Neural cell (in vitro differentiated cells): ENCODE measurements around the gene PLCXD3. TPM values are rescaled to one million over a fixed set of nuclear protein-coding genes. Genes with fewer than 3 reads are reported as not detected.

Source experiments
- H2AFZ ChIP-seq: fragments of 200-600, 300-800 bp; sonication (generic), shearing (Covaris generic); 2 replicates; pipeline ENCODE4 v1.6.0; 2014; ENCODE audit warnings: low read depth, mild to moderate bottlenecking, antibody characterized with exemption, low read length, moderate library complexity
- H3F3A ChIP-seq: fragments of 200-600 bp; shearing (Covaris generic); 2 replicates; pipeline ENCODE4 v1.6.1; 2016; ENCODE audit warnings: mild to moderate bottlenecking, moderate library complexity, mixed read lengths, antibody characterized with exemption, low read length; ENCODE audit not compliant: insufficient read depth, poor library complexity, severe bottlenecking
- H3K27ac ChIP-seq: fragments of 200-600, 300-800 bp; sonication (generic), shearing (Covaris generic); 2 replicates; pipeline ENCODE4 v1.5.1; 2014; ENCODE audit warnings: mild to moderate bottlenecking, low read length, moderate library complexity
- H3K27me3 ChIP-seq: fragments of 300-800, 200-600 bp; sonication (generic), shearing (Covaris generic); 2 replicates; pipeline ENCODE4 v1.6.0; 2014; ENCODE audit warnings: mild to moderate bottlenecking, low read depth, low read length, moderate library complexity; ENCODE audit not compliant: insufficient read depth
- H3K36me3 ChIP-seq: fragments of 300-800, 200-600 bp; sonication (generic), shearing (Covaris generic); 2 replicates; pipeline ENCODE4 v1.5.1; 2014; ENCODE audit warnings: mild to moderate bottlenecking, antibody characterized with exemption, low read length, moderate library complexity; ENCODE audit not compliant: insufficient read depth
- H3K4me2 ChIP-seq: fragments of 300-800, 200-600 bp; sonication (generic), shearing (Covaris generic); 2 replicates; pipeline ENCODE4 v1.6.0; 2014; ENCODE audit warnings: mild to moderate bottlenecking, low read length
- H3K4me3 ChIP-seq: fragments of 300-800, 200-600 bp; sonication (generic), shearing (Covaris generic); 2 replicates; pipeline ENCODE4 v1.5.1; 2014; ENCODE audit warnings: mild to moderate bottlenecking, low read length, moderate library complexity
- H3K79me2 ChIP-seq: fragments of 200-600 bp; shearing (Covaris generic); replicated peaks from 2 replicates; pipeline ENCODE4 v1.6.0; 2014; ENCODE audit warnings: mild to moderate bottlenecking, low read length, moderate library complexity; ENCODE audit not compliant: insufficient read depth
- H3K9ac ChIP-seq: fragments of 300-800, 200-600 bp; sonication (generic), shearing (Covaris generic); 2 replicates; pipeline ENCODE4 v1.6.1; 2016; ENCODE audit warnings: mild to moderate bottlenecking, low read length, mixed read lengths
- H3K9me2 ChIP-seq: fragments of 200-600 bp; shearing (Covaris generic); 2 replicates; pipeline ENCODE4 v1.6.1; 2016; ENCODE audit warnings: mild to moderate bottlenecking, low read length, mixed read lengths; ENCODE audit not compliant: insufficient read depth
- H3K9me3 ChIP-seq: fragments of 200-600, 300-800 bp; sonication (generic), shearing (Covaris generic); 2 replicates; pipeline ENCODE4 v1.6.1; 2016; ENCODE audit warnings: mild to moderate bottlenecking, mixed run types, low read length, moderate library complexity, mixed read lengths
- H4K20me1 ChIP-seq: fragments of 200-600 bp; shearing (Covaris generic); 2 replicates; pipeline ENCODE4 v1.6.1; 2016; ENCODE audit warnings: mild to moderate bottlenecking, mixed run types; ENCODE audit not compliant: insufficient read depth
- CTCF ChIP-seq: fragments of 450-650 bp; IDR thresholded peaks from 2 replicates; pipeline ENCODE4 v1.5.1; 2014; ENCODE audit warnings: antibody characterized with exemption, mild to moderate bottlenecking, moderate library complexity; ENCODE audit not compliant: poor library complexity, severe bottlenecking
- EP300 ChIP-seq: fragments of 450-650 bp; conservative IDR thresholded peaks from 2 replicates; pipeline ENCODE4 v1.6.1; 2014; ENCODE audit warnings: antibody characterized with exemption, mild to moderate bottlenecking, moderate library complexity; ENCODE audit not compliant: poor library complexity, severe bottlenecking
- EZH2 ChIP-seq: fragments of 200-600, 300-800 bp; shearing (Covaris generic), sonication (generic); IDR thresholded peaks from 2 replicates; pipeline ENCODE4 v1.6.1; 2014; ENCODE audit warnings: antibody characterized with exemption, low read length, borderline replicate concordance, mild to moderate bottlenecking; ENCODE audit not compliant: insufficient read depth, poor library complexity, severe bottlenecking
- MXI1 ChIP-seq: fragments of 450-650 bp; conservative IDR thresholded peaks from 2 replicates; pipeline ENCODE4 v1.6.1; 2014; ENCODE audit warnings: antibody characterized with exemption, mild to moderate bottlenecking; ENCODE audit not compliant: poor library complexity, severe bottlenecking
- POLR2AphosphoS5 ChIP-seq: IDR thresholded peaks from 2 replicates; pipeline ENCODE4 v1.6.1; 2012
- RAD21 ChIP-seq: fragments of 450-650 bp; conservative IDR thresholded peaks from 2 replicates; pipeline ENCODE4 v1.6.1; 2014; ENCODE audit warnings: antibody characterized with exemption, mild to moderate bottlenecking, moderate library complexity
- REST ChIP-seq: IDR thresholded peaks from 2 replicates; pipeline ENCODE4 v1.6.1; 2012; ENCODE audit warnings: borderline replicate concordance
- SMC3 ChIP-seq: fragments of 450-650 bp; conservative IDR thresholded peaks from 2 replicates; pipeline ENCODE4 v1.6.1; 2014; ENCODE audit warnings: antibody characterized with exemption, mild to moderate bottlenecking, moderate library complexity; ENCODE audit not compliant: poor library complexity
- TAF1 ChIP-seq: IDR thresholded peaks from 2 replicates; pipeline ENCODE4 v1.6.1; 2012; ENCODE audit warnings: low read depth
- polyA plus RNA-seq: library from polyadenylated mRNA; depleted of rRNA; stranded (reverse); fragments of >200 nt; gene quantifications from 2 replicates; pipeline ENCODE4 v1.2.3, GENCODE V29; 2014

The PLCXD3 gene
- polyA plus RNA-seq, 1 donor from 2014 or later, result 6.6 TPM

- Histone ChIP-seq H3K79me2 (no peaks in the 10 kb centered on the region), H2AFZ (no peak overlapping the region), H3K27ac (no peak overlapping the region), H3K36me3 (no peaks in the 10 kb centered on the region), H3K9me3 (no peaks in the 10 kb centered on the region), H3K4me3 (no peak overlapping the region), H3K9ac (no peak overlapping the region), H3K9me2 (no peaks in the 10 kb centered on the region), H3K27me3 (no peaks in the 10 kb centered on the region), H3K4me2 (no peak overlapping the region), H4K20me1 (no peaks in the 10 kb centered on the region), H3F3A (no peaks in the 10 kb centered on the region)
- TF ChIP-seq TAF1, result no peak
- TF ChIP-seq SMC3, result no peak
- TF ChIP-seq EZH2, result no peak
- no peak for TF ChIP-seq REST
- TF ChIP-seq MXI1, result no peak
- TF ChIP-seq EP300, result no peak
- TF ChIP-seq RAD21, result no peak
- TF ChIP-seq CTCF, result no peak
- TF ChIP-seq POLR2AphosphoS5, result no peak
Measured at GRCh38 chr5:41286165-41286564, 224.2 kb downstream of the PLCXD3 start.

- Histone ChIP-seq H3F3A (no peaks in the 10 kb centered on the region), H3K9me3 (no peaks in the 10 kb centered on the region), H3K27me3 (no peaks in the 10 kb centered on the region), H3K79me2 (no peaks in the 10 kb centered on the region), H3K27ac (no peak overlapping the region), H3K36me3 (no peaks in the 10 kb centered on the region), H3K4me3 (no peak overlapping the region), H4K20me1 (no peaks in the 10 kb centered on the region), H3K9ac (no peak overlapping the region), H2AFZ (no peak overlapping the region), H3K4me2 (no peak overlapping the region), H3K9me2 (no peaks in the 10 kb centered on the region)
- TF ChIP-seq SMC3 (no peak), EZH2 (no peak), MXI1 (no peak), POLR2AphosphoS5 (no peak), CTCF (no peak), REST (no peak), TAF1 (no peak), RAD21 (no peak), EP300 (no peak)
Measured at GRCh38 chr5:41284938-41285337, 225.5 kb downstream of the PLCXD3 start.
